ENCODE results near the gene AFDN. TPM values are rescaled to one million over a fixed set of nuclear protein-coding genes. Genes with fewer than 3 reads are reported as not detected.

AFDN gene
- total and polyA plus RNA-seq, 10 of the 15 experiments (the other 5 are each of a cell fraction or from before 2014, with no cell fraction given): 5.7 to 68.2 (median 45.1) TPM

GRCh38 chr6:167927246-167927645, 100.5 kb downstream of the AFDN start:
- RAD21 ChIA-PET (ENCODE audit: unreplicated experiment): no interaction called here
- TF ChIP-seq CEBPZ (IDR thresholded peaks at IDR 0.05; ENCODE audit: low read depth, low read length): no peak
- no peak for TF ChIP-seq RELA (IDR thresholded peaks at IDR 0.05; ENCODE audit: borderline replicate concordance, partially characterized antibody)
- no peak for TF ChIP-seq ASH2L (IDR thresholded peaks at IDR 0.05; ENCODE audit: borderline replicate concordance, low read depth)
- no peak for TF ChIP-seq RBBP5 (conservative IDR thresholded peaks at IDR 0.05)
- CTCF ChIA-PET: interaction anchor here (2.2 kb wide), 1 partner anchor 16 kb away, joined by 5 read pairs; no protein-coding TSS in a partner anchor

GRCh38 chr6:167928111-167928510, 101.4 kb downstream of the AFDN start:
- in situ Hi-C loops (cut with MboI): no loop called here
- Histone ChIP-seq H2AFZ (ENCODE audit: control insufficient read depth, low read depth, low read length) (no peak overlapping the region), H3K9me3 (replicated peaks; ENCODE audit: control insufficient read depth, insufficient read depth, low read length) (no peaks in the 10 kb centered on the region), H4K20me1 (ENCODE audit: control insufficient read depth, insufficient read depth) (no peaks in the 10 kb centered on the region), H3K9ac (ENCODE audit: control insufficient read depth, insufficient read depth, low read length) (no peak overlapping the region), H3K4me2 (ENCODE audit: control insufficient read depth, insufficient read depth) (no peak overlapping the region), H3K4me3 (no peak overlapping the region), H3K79me2 (ENCODE audit: control insufficient read depth, insufficient read depth, low read length) (no peaks in the 10 kb centered on the region), H3K36me3 (ENCODE audit: control insufficient read depth in 2 of 2, insufficient read depth in 2 of 2, low read length in 1 of 2) (peaks cover 4 to 7% of the 10 kb centered on the region in 2 experiments; a peak in 3 of 4 replicates), H3K27ac (ENCODE audit: control insufficient read depth, insufficient read depth) (no peak overlapping the region), H3K4me1 (ENCODE audit: control insufficient read depth, insufficient read depth, low read length) (no peaks in the 10 kb centered on the region), H3K27me3 (replicated peaks in 1 of 2; ENCODE audit: control insufficient read depth in 2 of 2, insufficient read depth in 2 of 2, low read length in 1 of 2) (no peaks in the 10 kb centered on the region)
- ChIA-PET SMC1A (ENCODE audit: uncharacterized antibody, unreplicated experiment) (no interaction called here), CTCF (no interaction called here), POLR2A (no interaction called here), RAD21 (ENCODE audit: unreplicated experiment) (no interaction called here)
- ATAC-seq: no peak
- BruUV-seq (replicated peaks): no TSS peak
- no peak for FAIRE-seq
- DNase-seq (ENCODE audit: low read depth, low spot score): no peak
- WGBS (ENCODE audit: insufficient coverage, insufficient replicate concordance, low lambda C conversion rate, missing lambda C conversion rate): 96% methylated on average over 3 of the region's 3 CpGs
- intact Hi-C loops (cut with micrococcal nuclease; ENCODE audit: unreplicated experiment): no loop called here
- TF ChIP-seq SUZ12 (IDR thresholded peaks at IDR 0.05; ENCODE audit: unreplicated experiment) (no peak), EP300 (IDR thresholded peaks at IDR 0.05; ENCODE audit: borderline replicate concordance in 1 of 2, control insufficient read depth in 1 of 2, low read depth in 2 of 2, low read length in 2 of 2) (no peak), POLR2A (IDR thresholded peaks at IDR 0.05; ENCODE audit: low read depth, low read length) (no peak), MYB (IDR thresholded peaks at IDR 0.05; ENCODE audit: borderline replicate concordance, low read depth, low read length) (no peak), LARP7 (IDR thresholded peaks at IDR 0.05) (no peak), EZH2 (IDR thresholded peaks at IDR 0.05; ENCODE audit: borderline replicate concordance, control insufficient read depth, low read depth, low read length) (no peak), DPF2 (IDR thresholded peaks at IDR 0.05) (no peak), ZBED1 (IDR thresholded peaks at IDR 0.05; ENCODE audit: borderline replicate concordance) (no peak), NBN (IDR thresholded peaks at IDR 0.05) (no peak), GABPA (IDR thresholded peaks at IDR 0.05; ENCODE audit: low read depth) (no peak), JUND (IDR thresholded peaks at IDR 0.05; ENCODE audit: low read depth, low read length) (no peak), SREBF2 (IDR thresholded peaks at IDR 0.05; ENCODE audit: low read length) (no peak), CBX5 (IDR thresholded peaks at IDR 0.05; ENCODE audit: low read depth) (no peak), SP1 (IDR thresholded peaks at IDR 0.05; ENCODE audit: low read depth, low read length) (no peak), FOXM1 (IDR thresholded peaks at IDR 0.05; ENCODE audit: low read depth, low read length) (no peak)

More at GRCh38 chr6:167927246-167927645, 100.5 kb downstream of the AFDN start:
- intact Hi-C loops (cut with micrococcal nuclease; ENCODE audit: unreplicated experiment): no loop called here
- BruUV-seq (replicated peaks): no TSS peak
- Histone ChIP-seq H3K79me2 (ENCODE audit: control insufficient read depth, insufficient read depth, low read length) (no peaks in the 10 kb centered on the region), H3K27ac (ENCODE audit: control insufficient read depth, insufficient read depth) (no peak overlapping the region), H4K20me1 (ENCODE audit: control insufficient read depth, insufficient read depth) (no peaks in the 10 kb centered on the region), H3K4me3 (no peak overlapping the region), H3K27me3 (replicated peaks in 1 of 2; ENCODE audit: control insufficient read depth in 2 of 2, insufficient read depth in 2 of 2, low read length in 1 of 2) (no peaks in the 10 kb centered on the region), H3K4me1 (ENCODE audit: control insufficient read depth, insufficient read depth, low read length) (no peaks in the 10 kb centered on the region), H2AFZ (ENCODE audit: control insufficient read depth, low read depth, low read length) (no peak overlapping the region), H3K9me3 (replicated peaks; ENCODE audit: control insufficient read depth, insufficient read depth, low read length) (no peaks in the 10 kb centered on the region), H3K36me3 (ENCODE audit: control insufficient read depth in 2 of 2, insufficient read depth in 2 of 2, low read length in 1 of 2) (peaks cover 4 to 5% of the 10 kb centered on the region in 2 experiments; a peak in 3 of 4 replicates), H3K4me2 (ENCODE audit: control insufficient read depth, insufficient read depth) (no peak overlapping the region), H3K9ac (ENCODE audit: control insufficient read depth, insufficient read depth, low read length) (no peak overlapping the region)
- no peak for FAIRE-seq
- ChIA-PET POLR2A (no interaction called here), SMC1A (ENCODE audit: uncharacterized antibody, unreplicated experiment) (no interaction called here)
- 97% methylated on average over 6 of the region's 6 CpGs for WGBS (ENCODE audit: insufficient coverage, insufficient replicate concordance, low lambda C conversion rate, missing lambda C conversion rate)
- ATAC-seq: no peak
- DNase-seq (ENCODE audit: low read depth, low spot score): no peak
- in situ Hi-C loops (cut with MboI): no loop called here

Measured in GM12878 (cell line).